Activated B cell treated with CpG ODN at 0.5 μM for 24 hours (primary cell): ENCODE results near the gene ARHGAP6. TPM values are rescaled to one million over a fixed set of nuclear protein-coding genes. Genes with fewer than 3 reads are reported as not detected.

ENCODE experiments used
- ATAC-seq: fragments of 200-7000 bp; cut with Tn5 transposase; one replicate; pipeline ENCODE4 v1.10.0; 2021; ENCODE audit warnings: low read depth, mild to moderate bottlenecking, moderate library complexity
- CTCF ChIA-PET: fragments of 350-600 bp; sonication (Branson Sonifier 250); formaldehyde crosslinking; loops from one replicate; lab custom pipeline; 2021; ENCODE audit warnings: antibody characterized with exemption; lab: Charles Lee
- POLR2A ChIA-PET: fragments of 350-600 bp; sonication (Branson Sonifier 250); formaldehyde crosslinking; loops from one replicate; lab custom pipeline; 2021; ENCODE audit warnings: antibody characterized with exemption; lab: Charles Lee
- DNase-seq: peaks from one replicate; pipeline ENCODE4 v3.0.0; 2022
- H3K27ac Mint-ChIP-seq: one replicate; pipeline ENCODE4 v1.8.0; 2020; ENCODE audit warnings: mixed read lengths
- H3K27me3 Mint-ChIP-seq: one replicate; pipeline ENCODE4 v1.8.0; 2021; ENCODE audit warnings: mixed read lengths
- H3K36me3 Mint-ChIP-seq: one replicate; pipeline ENCODE4 v1.8.0; 2021; ENCODE audit warnings: low read depth, mixed read lengths
- H3K4me1 Mint-ChIP-seq: one replicate; pipeline ENCODE4 v1.8.0; 2021; ENCODE audit warnings: mixed read lengths
- H3K4me3 Mint-ChIP-seq: one replicate; pipeline ENCODE4 v1.8.0; 2020; ENCODE audit warnings: mild to moderate bottlenecking, mixed read lengths
- H3K9me3 Mint-ChIP-seq: one replicate; pipeline ENCODE4 v1.8.0; 2020; ENCODE audit warnings: mixed read lengths
- CTCF ChIP-seq: fragments of 200-600 bp; IDR thresholded peaks from one replicate; pipeline ENCODE4 v1.8.0; 2022; ENCODE audit warnings: antibody characterized with exemption, mild to moderate bottlenecking
- intact Hi-C: fragments of 100-400 bp; cut with micrococcal nuclease; formaldehyde crosslinking; loops from one replicate; pipeline ENCODE4 v1.15.1; 2024
- total RNA-seq: library from RNA; stranded (reverse); gene quantifications from 2 replicates; pipeline ENCODE4 v1.2.3, GENCODE V29; 2022

Gene ARHGAP6
- total RNA-seq, 1 donor from 2014 or later: 0.42 TPM

- TF ChIP-seq CTCF: no peak
- Mint-ChIP-seq H3K36me3 (no peaks in the 10 kb centered on the region), H3K4me3 (no peak overlapping the region), H3K4me1 (no peaks in the 10 kb centered on the region), H3K27ac (no peak overlapping the region), H3K27me3 (no peaks in the 10 kb centered on the region), H3K9me3 (no peaks in the 10 kb centered on the region)
- ATAC-seq: no peak
- POLR2A ChIA-PET: no interaction called here
- intact Hi-C loops: no loop called here
- no peak for DNase-seq
- CTCF ChIA-PET: no interaction called here
Measured at GRCh38 chrX:11197671-11198070, 468.0 kb downstream of the ARHGAP6 start.

- ATAC-seq: no peak
- no peak overlapping the region for H3K27ac Mint-ChIP-seq
- TF ChIP-seq CTCF: no peak
- no peaks in the 10 kb centered on the region for H3K4me1 Mint-ChIP-seq
- intact Hi-C loops: no loop called here
- DNase-seq: no peak
- H3K9me3 Mint-ChIP-seq: no peaks in the 10 kb centered on the region
- H3K36me3 Mint-ChIP-seq: no peaks in the 10 kb centered on the region
- POLR2A ChIA-PET: no interaction called here
- CTCF ChIA-PET: no interaction called here
- H3K4me3 Mint-ChIP-seq: no peak overlapping the region
- H3K27me3 Mint-ChIP-seq: no peaks in the 10 kb centered on the region
Measured at GRCh38 chrX:11196476-11196875, 469.2 kb downstream of the ARHGAP6 start.

- Mint-ChIP-seq H3K4me1 (no peaks in the 10 kb centered on the region), H3K27ac (no peak overlapping the region), H3K4me3 (no peak overlapping the region), H3K27me3 (no peaks in the 10 kb centered on the region), H3K36me3 (no peaks in the 10 kb centered on the region), H3K9me3 (no peaks in the 10 kb centered on the region)
- ChIA-PET POLR2A (no interaction called here), CTCF (no interaction called here)
- DNase-seq: no peak
- intact Hi-C loops: no loop called here
- no peak for ATAC-seq
- TF ChIP-seq CTCF: no peak
Measured at GRCh38 chrX:11193035-11193469, 472.7 kb downstream of the ARHGAP6 start.

GRCh38 chrX:11190745-11191510 is 474.8 kb downstream of the ARHGAP6 start:
- ATAC-seq (no peak), DNase-seq (no peak)
- intact Hi-C loops: no loop called here
- H3K4me1 Mint-ChIP-seq: no peaks in the 10 kb centered on the region
- no peaks in the 10 kb centered on the region for H3K9me3 Mint-ChIP-seq
- POLR2A ChIA-PET: no interaction called here
- TF ChIP-seq CTCF: no peak
- no peaks in the 10 kb centered on the region for H3K27me3 Mint-ChIP-seq
- H3K4me3 Mint-ChIP-seq: no peak overlapping the region
- no peak overlapping the region for H3K27ac Mint-ChIP-seq
- CTCF ChIA-PET: no interaction called here
- H3K36me3 Mint-ChIP-seq: no peaks in the 10 kb centered on the region

GRCh38 chrX:11189097-11189496 is 476.6 kb downstream of the ARHGAP6 start:
- TF ChIP-seq CTCF: no peak
- Mint-ChIP-seq H3K27me3 (no peaks in the 10 kb centered on the region), H3K27ac (no peak overlapping the region), H3K4me1 (no peaks in the 10 kb centered on the region), H3K4me3 (no peak overlapping the region), H3K9me3 (no peaks in the 10 kb centered on the region), H3K36me3 (no peaks in the 10 kb centered on the region)
- intact Hi-C loops: no loop called here
- DNase-seq: no peak
- ChIA-PET CTCF (no interaction called here), POLR2A (no interaction called here)
- no peak for ATAC-seq
